ENCODE measurements around the gene ZNF804B.

Gene ZNF804B

GRCh38 chr7:89054361-89054760, 294.9 kb downstream of the ZNF804B start:
- no peak overlapping the region for H3K4me3 ChIP-seq

GRCh38 chr7:89060234-89060633, 300.7 kb downstream of the ZNF804B start:
- Histone ChIP-seq H3K4me3 (no peak overlapping the region), H3K27ac (no peak overlapping the region)

More at GRCh38 chr7:89054361-89054760, 294.9 kb downstream of the ZNF804B start:
- H3K27ac ChIP-seq = no peak overlapping the region

GRCh38 chr7:89064831-89065230, 305.3 kb downstream of the ZNF804B start:
- H3K4me3 ChIP-seq = no peak overlapping the region
- H3K27ac ChIP-seq = no peak overlapping the region

- Histone ChIP-seq H3K27ac (no peak overlapping the region), H3K4me3 (no peak overlapping the region)
Observed at GRCh38 chr7:89067048-89067447, 307.5 kb downstream of the ZNF804B start.

GRCh38 chr7:89072081-89072480, 312.6 kb downstream of the ZNF804B start:
- no peak overlapping the region for H3K4me3 ChIP-seq
- no peak overlapping the region for H3K27ac ChIP-seq

GRCh38 chr7:89073776-89074175, 314.3 kb downstream of the ZNF804B start:
- Histone ChIP-seq H3K27ac (no peak overlapping the region), H3K4me3 (no peak overlapping the region)

- no peak overlapping the region for H3K27ac ChIP-seq
- H3K4me3 ChIP-seq = no peak overlapping the region
Observed at GRCh38 chr7:89077992-89078391, 318.5 kb downstream of the ZNF804B start.

- H3K27ac ChIP-seq = no peak overlapping the region
- H3K4me3 ChIP-seq = no peak overlapping the region
Observed at GRCh38 chr7:89085580-89085979, 326.1 kb downstream of the ZNF804B start.

GRCh38 chr7:89091550-89091949, 332.1 kb downstream of the ZNF804B start:
- H3K27ac ChIP-seq = no peak overlapping the region

GRCh38 chr7:89094269-89094668, 334.8 kb downstream of the ZNF804B start:
- H3K27ac ChIP-seq = no peak overlapping the region

More at GRCh38 chr7:89091550-89091949, 332.1 kb downstream of the ZNF804B start:
- H3K4me3 ChIP-seq = no peak overlapping the region

GRCh38 chr7:89103564-89103963, 344.1 kb downstream of the ZNF804B start:
- no peak overlapping the region for H3K27ac ChIP-seq
- H3K4me3 ChIP-seq = no peak overlapping the region

More at GRCh38 chr7:89094269-89094668, 334.8 kb downstream of the ZNF804B start:
- no peak overlapping the region for H3K4me3 ChIP-seq

- H3K4me3 ChIP-seq = no peak overlapping the region
- no peak overlapping the region for H3K27ac ChIP-seq
Observed at GRCh38 chr7:89104748-89105685, 345.5 kb downstream of the ZNF804B start.

GRCh38 chr7:89123871-89124270, 364.4 kb downstream of the ZNF804B start:
- H3K27ac ChIP-seq = no peak overlapping the region
- H3K4me3 ChIP-seq = no peak overlapping the region

GRCh38 chr7:89129600-89130375, 370.3 kb downstream of the ZNF804B start:
- Histone ChIP-seq H3K4me3 (no peak overlapping the region), H3K27ac (no peak overlapping the region)

GRCh38 chr7:89133357-89133756, 373.9 kb downstream of the ZNF804B start:
- Histone ChIP-seq H3K4me3 (no peak overlapping the region), H3K27ac (no peak overlapping the region)

GRCh38 chr7:89133819-89134218, 374.3 kb downstream of the ZNF804B start:
- Histone ChIP-seq H3K27ac (no peak overlapping the region), H3K4me3 (no peak overlapping the region)

GRCh38 chr7:89145801-89146200, 386.3 kb downstream of the ZNF804B start:
- no peak overlapping the region for H3K4me3 ChIP-seq
- H3K27ac ChIP-seq = no peak overlapping the region

- no peak overlapping the region for H3K4me3 ChIP-seq
Observed at GRCh38 chr7:89160107-89160506, 400.6 kb downstream of the ZNF804B start.

GRCh38 chr7:89165421-89165820, 405.9 kb downstream of the ZNF804B start:
- Histone ChIP-seq H3K4me3 (no peak overlapping the region), H3K27ac (no peak overlapping the region)

More at GRCh38 chr7:89160107-89160506, 400.6 kb downstream of the ZNF804B start:
- H3K27ac ChIP-seq = no peak overlapping the region

GRCh38 chr7:89170628-89171027, 411.1 kb downstream of the ZNF804B start:
- H3K4me3 ChIP-seq = no peak overlapping the region
- H3K27ac ChIP-seq = no peak overlapping the region

- no peak overlapping the region for H3K4me3 ChIP-seq
- no peak overlapping the region for H3K27ac ChIP-seq
Observed at GRCh38 chr7:89182116-89182515, 422.6 kb downstream of the ZNF804B start.
